ENCODE data around the gene PEAR1. TPM values are rescaled to one million over a fixed set of nuclear protein-coding genes. Genes with fewer than 3 reads are reported as not detected.

PEAR1 gene
- total and polyA plus RNA-seq, 8 donors, result 1.2 to 16.3 (median 2.7) TPM

- Histone ChIP-seq H3K4me3 (peak overlapping the region in 1 of 4 donors; percentile 8), H3K4me1 (peaks cover 8 to 33% (median 24%) of the 10 kb centered on the region in 4 donors), H3K27me3 (peaks cover 4 to 85% (median 43%) of the 10 kb centered on the region in 3 donors), H3K9me3 (no peaks in the 10 kb centered on the region), H3K36me3 (no peaks in the 10 kb centered on the region), H3K27ac (no peak overlapping the region)
- intact Hi-C loops (cut with DNase I; ENCODE audit: low total_unique reads), result no loop called here
- peak; percentile 73 to 82 for DNase-seq
- TF ChIP-seq EP300 (IDR thresholded peaks at IDR 0.05) (no peak), CTCF (IDR thresholded peaks at IDR 0.05) (no peak), POLR2AphosphoS5 (IDR thresholded peaks at IDR 0.05) (no peak), POLR2A (IDR thresholded peaks at IDR 0.05) (no peak)
- WGBS, 5 donors, result 7 to 18% (median 11%) methylated on average over 14 to 36 of the region's 36 CpGs
These were observed 44.9 kb upstream of the PEAR1 start for GRCh38 chr1:156848461-156849150.

DNA sequence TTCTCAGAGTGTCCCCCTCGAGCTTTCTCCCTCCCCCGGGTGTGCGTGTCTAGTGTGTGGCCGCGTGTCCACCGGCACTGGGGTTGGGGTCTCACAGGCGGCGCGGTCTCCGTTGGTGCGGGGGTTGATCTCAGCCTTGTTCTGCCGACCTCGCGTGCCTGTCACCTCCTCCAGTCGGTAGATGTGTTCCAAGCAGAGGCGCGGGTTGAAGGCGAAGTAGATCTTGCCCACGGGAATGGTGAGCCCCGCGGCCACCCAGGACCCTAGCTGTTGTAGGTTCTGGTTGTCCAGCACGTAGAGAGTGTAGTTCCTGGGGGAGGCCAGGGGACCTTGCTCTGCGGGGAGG lies 44.4 kb upstream of the PEAR1 start:
- WGBS, 5 donors, result 26 to 43% (median 28%) methylated on average over 16 to 23 of the region's 23 CpGs
- H3K27me3 ChIP-seq, result peaks cover 4 to 83% (median 38%) of the 10 kb centered on the region in 3 donors
- no peak for TF ChIP-seq POLR2AphosphoS5 (IDR thresholded peaks at IDR 0.05)
- TF ChIP-seq POLR2A (IDR thresholded peaks at IDR 0.05), result no peak
- TF ChIP-seq EP300 (IDR thresholded peaks at IDR 0.05), result no peak
- no peak for TF ChIP-seq CTCF (IDR thresholded peaks at IDR 0.05)
- no peak overlapping the region for H3K27ac ChIP-seq
- H3K36me3 ChIP-seq, result no peaks in the 10 kb centered on the region
- no peaks in the 10 kb centered on the region for H3K9me3 ChIP-seq
- no peak for DNase-seq
- intact Hi-C loops (cut with DNase I; ENCODE audit: low total_unique reads), result no loop called here
- peak overlapping the region in 1 of 4 donors; percentile 8 for H3K4me3 ChIP-seq
- peaks cover 8 to 33% (median 24%) of the 10 kb centered on the region in 4 donors for H3K4me1 ChIP-seq

DNA sequence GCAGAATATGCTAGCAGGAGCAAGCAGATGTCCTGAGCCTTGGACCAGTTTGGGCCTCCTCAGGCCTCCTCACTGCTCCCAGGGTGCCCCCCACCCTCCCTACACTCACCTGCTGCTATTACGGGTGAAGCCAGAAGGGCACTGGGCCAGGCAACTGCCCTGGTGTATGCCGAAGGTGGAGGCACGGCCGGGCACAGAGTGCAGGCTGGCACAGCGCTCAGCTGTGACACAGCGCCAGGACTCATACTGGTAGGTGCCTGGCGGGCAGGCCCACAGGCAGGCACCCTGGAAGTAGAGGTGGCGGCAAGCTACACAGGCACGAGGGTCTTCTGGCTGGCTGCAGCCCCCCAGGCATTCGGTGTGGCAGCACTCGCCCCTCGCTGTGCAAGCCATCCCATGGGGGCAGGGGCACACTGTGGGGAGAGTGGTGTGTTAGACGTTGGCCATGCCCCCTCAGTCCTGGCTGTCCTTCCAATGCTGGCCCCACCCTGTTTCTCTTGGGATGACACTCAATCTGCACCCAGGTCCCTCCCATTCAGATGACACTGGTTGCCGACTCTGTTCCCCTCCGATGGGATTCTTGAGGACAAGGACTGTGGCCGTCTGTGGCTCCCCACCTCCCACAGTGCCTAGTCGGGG lies 41.6 kb upstream of the PEAR1 start:
- intact Hi-C loops (cut with DNase I; ENCODE audit: low total_unique reads), result no loop called here
- Histone ChIP-seq H3K36me3 (no peaks in the 10 kb centered on the region), H3K4me1 (peaks cover 0 to 19% (median 12%) of the 10 kb centered on the region in 4 donors), H3K4me3 (no peak overlapping the region), H3K9me3 (no peaks in the 10 kb centered on the region), H3K27me3 (peaks cover 0 to 64% (median 16%) of the 10 kb centered on the region in 3 donors), H3K27ac (no peak overlapping the region)
- TF ChIP-seq EP300 (IDR thresholded peaks at IDR 0.05), result no peak
- TF ChIP-seq POLR2A (IDR thresholded peaks at IDR 0.05), result no peak
- TF ChIP-seq POLR2AphosphoS5 (IDR thresholded peaks at IDR 0.05), result no peak
- TF ChIP-seq CTCF (IDR thresholded peaks at IDR 0.05), result no peak
- DNase-seq, result peak in 1 of 2 donors; percentile 80
- WGBS, 5 donors, result 49 to 76% (median 60%) methylated on average over 8 to 17 of the region's 17 CpGs

DNA sequence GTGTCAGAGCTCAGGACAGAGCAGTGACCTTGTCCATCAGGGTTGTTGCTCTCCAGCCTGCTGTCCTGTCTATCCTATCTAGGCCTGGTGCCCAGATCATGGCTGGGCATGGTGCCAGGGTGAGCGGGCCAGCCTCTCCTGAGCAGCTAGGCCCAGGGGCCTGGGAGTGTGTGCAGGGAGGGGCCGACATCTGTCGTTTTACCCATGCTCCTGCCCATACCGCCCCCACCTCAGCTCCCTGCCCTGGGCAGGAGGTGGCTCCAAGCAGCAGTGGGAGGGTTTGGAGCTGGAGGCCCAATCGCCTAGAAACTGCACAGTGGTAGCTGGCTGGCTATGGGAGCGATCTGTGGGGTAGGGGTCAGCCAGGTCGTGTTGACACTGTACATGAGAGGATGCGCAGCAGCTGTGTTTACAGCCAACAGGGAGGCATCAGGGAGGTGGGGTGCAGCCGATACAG lies 41.1 kb upstream of the PEAR1 start:
- DNase-seq, result peak; percentile 71 to 77
- intact Hi-C loops (cut with DNase I; ENCODE audit: low total_unique reads), result no loop called here
- 22 to 51% (median 33%) methylated on average over 5 to 9 of the region's 9 CpGs for WGBS, 5 donors

More for the DNA sequence above, 41.1 kb upstream of the PEAR1 start:
- Histone ChIP-seq H3K27ac (no peak overlapping the region), H3K36me3 (no peaks in the 10 kb centered on the region), H3K4me1 (peaks cover 0 to 19% (median 12%) of the 10 kb centered on the region in 4 donors), H3K27me3 (peaks cover 0 to 64% (median 18%) of the 10 kb centered on the region in 3 donors), H3K9me3 (no peaks in the 10 kb centered on the region), H3K4me3 (no peak overlapping the region)
- no peak for TF ChIP-seq CTCF (IDR thresholded peaks at IDR 0.05)
- no peak for TF ChIP-seq EP300 (IDR thresholded peaks at IDR 0.05)
- no peak for TF ChIP-seq POLR2A (IDR thresholded peaks at IDR 0.05)
- no peak for TF ChIP-seq POLR2AphosphoS5 (IDR thresholded peaks at IDR 0.05)
